H1 (cell line): Measurements from ENCODE around the gene GRAMD1C. TPM values are rescaled to one million over a fixed set of nuclear protein-coding genes. Genes with fewer than 3 reads are reported as not detected.
A peak's percentile ranks its signal among the peaks of the same experiment; 100 is the strongest.

Experiments used
- CTCF ChIA-PET: fragments of 300-600 bp; sonication (Branson Sonifier 250); formaldehyde crosslinking; loops from one replicate; lab custom pipeline; 2021; ENCODE audit not compliant: partially characterized antibody; lab: Charles Lee
- POLR2A ChIA-PET: fragments of 300-600 bp; sonication (Branson Sonifier 250); formaldehyde crosslinking; loops from one replicate; lab custom pipeline; 2021; ENCODE audit warnings: inconsistent platforms; ENCODE audit not compliant: partially characterized antibody; lab: Charles Lee
- DNase-seq, 2 experiments: peaks; one replicate each; pipeline versions ENCODE4 v3.0.0 to v3.0.0-alpha.2; 2010 to 2022; ENCODE audit warnings: low spot score in 2 of 2, low read depth in 1 of 2, mixed read lengths in 1 of 2
- FAIRE-seq: peaks from 2 replicates; lab custom pipeline; 2011; peaks lifted over from hg19 to GRCh38; lab: Jason Lieb, UNC
- H2AFZ ChIP-seq: 2 replicates; pipeline ENCODE4 v1.8.1; 2012; ENCODE audit warnings: low read length, inconsistent platforms
- H2AK5ac ChIP-seq: 2 replicates; pipeline ENCODE4 v1.6.1; 2013; ENCODE audit warnings: low read depth, low read length
- H2BK120ac ChIP-seq: replicated peaks from 2 replicates; pipeline ENCODE3; 2013; ENCODE audit warnings: low read depth, low read length, inconsistent platforms
- H2BK12ac ChIP-seq: 2 replicates; pipeline ENCODE4 v1.6.1; 2013; ENCODE audit warnings: low read depth, low read length
- H2BK15ac ChIP-seq: 2 replicates; pipeline ENCODE4 v1.6.1; 2013; ENCODE audit warnings: low read length
- H2BK20ac ChIP-seq: 2 replicates; pipeline ENCODE4 v1.6.1; 2013; ENCODE audit warnings: low read length
- H2BK5ac ChIP-seq: 2 replicates; pipeline ENCODE4 v1.6.1; 2013; ENCODE audit warnings: low read depth, low read length
- H3K14ac ChIP-seq: 2 replicates; pipeline ENCODE4 v1.6.1; 2013; ENCODE audit warnings: inconsistent platforms; ENCODE audit not compliant: insufficient read length
- H3K18ac ChIP-seq: 2 replicates; pipeline ENCODE4 v1.6.1; 2013; ENCODE audit warnings: low read length; ENCODE audit errors: extremely low read depth
- H3K23ac ChIP-seq: 2 replicates; pipeline ENCODE4 v1.6.1; 2013; ENCODE audit warnings: inconsistent platforms; ENCODE audit not compliant: insufficient read length
- H3K23me2 ChIP-seq: 2 replicates; pipeline ENCODE4 v1.6.1; 2013; ENCODE audit warnings: low read depth, low read length
- H3K27ac ChIP-seq: 2 replicates; pipeline ENCODE4 v1.6.1; 2011; ENCODE audit warnings: low read depth, low read length, inconsistent platforms
- H3K27me3 ChIP-seq, 4 experiments: replicated peaks in 1 of 4; 1 replicate in 1 of 4; 2 replicates in 3 of 4; pipeline versions ENCODE4 v1.6.1 to v1.8.1; 2011 to 2013; ENCODE audit warnings: low read length in 3 of 4, mild to moderate bottlenecking in 3 of 4, inconsistent platforms in 2 of 4, mixed read lengths in 2 of 4, moderate library complexity in 1 of 4; ENCODE audit not compliant: control insufficient read depth in 3 of 4, insufficient read depth in 3 of 4; ENCODE audit errors: extremely low read depth in 1 of 4
- H3K36me3 ChIP-seq, 4 experiments: 2 replicates each; pipeline versions ENCODE4 v1.6.1 to v1.8.1; 2011 to 2013; ENCODE audit warnings: mild to moderate bottlenecking in 4 of 4, low read length in 3 of 4, moderate library complexity in 2 of 4, control low read depth in 1 of 4, inconsistent platforms in 1 of 4; ENCODE audit not compliant: insufficient read depth in 4 of 4, control insufficient read depth in 2 of 4
- H3K4ac ChIP-seq: replicated peaks from 2 replicates; pipeline ENCODE3; 2013; ENCODE audit warnings: low read length, low read depth, mixed read lengths, inconsistent platforms; ENCODE audit not compliant: insufficient read length
- H3K4me1 ChIP-seq, 4 experiments: replicated peaks in 1 of 4; 1 replicate in 1 of 4; 2 replicates in 3 of 4; pipeline versions ENCODE4 v1.6.1 to v1.8.1; 2011 to 2013; ENCODE audit warnings: low read length in 3 of 4, inconsistent platforms in 2 of 4, mixed read lengths in 1 of 4; ENCODE audit not compliant: insufficient read depth in 4 of 4, control insufficient read depth in 3 of 4
- H3K4me2 ChIP-seq, 2 experiments: 2 replicates each; pipeline versions ENCODE4 v1.6.1 to v1.8.1; 2011 to 2013; ENCODE audit warnings: low read depth in 2 of 2, low read length in 2 of 2, control low read depth in 1 of 2, inconsistent platforms in 1 of 2, mild to moderate bottlenecking in 1 of 2; ENCODE audit not compliant: insufficient read depth in 1 of 2
- H3K4me3 ChIP-seq, 4 experiments: fragments of 200-600, 300-600 bp in 1 of 4; sonication (generic), shearing (Covaris generic), sonication (Bioruptor Twin) in 1 of 4; 2 replicates each; pipeline versions ENCODE4 v1.5.1 to v1.8.1; 2011 to 2016; ENCODE audit warnings: low read length in 4 of 4, low read depth in 3 of 4, control low read depth in 2 of 4, inconsistent platforms in 2 of 4, mild to moderate bottlenecking in 2 of 4, mixed read lengths in 1 of 4, moderate library complexity in 1 of 4; ENCODE audit not compliant: insufficient read depth in 2 of 4; ENCODE audit errors: extremely low read depth in 1 of 4
- H3K56ac ChIP-seq: replicated peaks from 2 replicates; pipeline ENCODE3; 2013; ENCODE audit warnings: low read depth, mild to moderate bottlenecking, mixed read lengths, low read length, inconsistent platforms; ENCODE audit not compliant: insufficient read length
- H3K79me1 ChIP-seq: 2 replicates; pipeline ENCODE4 v1.6.1; 2013; ENCODE audit warnings: low read depth, low read length, control low read depth
- H3K79me2 ChIP-seq, 2 experiments: 2 replicates each; pipeline versions ENCODE4 v1.6.1 to v1.8.1; 2012 to 2013; ENCODE audit warnings: low read length in 2 of 2, mild to moderate bottlenecking in 2 of 2, inconsistent platforms in 1 of 2; ENCODE audit not compliant: insufficient read depth in 2 of 2, control insufficient read depth in 1 of 2
- H3K9ac ChIP-seq, 4 experiments: replicated peaks in 1 of 4; 1 replicate in 1 of 4; 2 replicates in 3 of 4; pipeline versions ENCODE4 v1.6.1 to v1.8.1; 2011 to 2013; ENCODE audit warnings: low read depth in 3 of 4, low read length in 3 of 4, control low read depth in 2 of 4, mild to moderate bottlenecking in 2 of 4, moderate library complexity in 2 of 4, inconsistent platforms in 1 of 4; ENCODE audit errors: extremely low read depth in 1 of 4
- H3K9me3 ChIP-seq, 2 experiments: 2 replicates each; pipeline versions ENCODE4 v1.6.1 to v1.8.1; 2012 to 2013; ENCODE audit warnings: mild to moderate bottlenecking in 2 of 2, moderate library complexity in 2 of 2, control low read depth in 1 of 2, inconsistent platforms in 1 of 2, low read depth in 1 of 2, low read length in 1 of 2, mixed read lengths in 1 of 2; ENCODE audit not compliant: insufficient read depth in 2 of 2
- H4K20me1 ChIP-seq, 2 experiments: replicated peaks in 1 of 2; 2 replicates each; pipeline versions ENCODE3 to v1.8.1; 2011 to 2013; ENCODE audit warnings: inconsistent platforms in 2 of 2, low read length in 2 of 2, mild to moderate bottlenecking in 1 of 2; ENCODE audit not compliant: insufficient read depth in 2 of 2, control insufficient read depth in 1 of 2
- H4K5ac ChIP-seq: 2 replicates; pipeline ENCODE4 v1.6.1; 2013; ENCODE audit warnings: low read length, low read depth, mixed read lengths, inconsistent platforms; ENCODE audit not compliant: insufficient read length
- H4K8ac ChIP-seq: 2 replicates; pipeline ENCODE4 v1.8.0; 2013; ENCODE audit warnings: mild to moderate bottlenecking, moderate library complexity, low read length, inconsistent platforms; ENCODE audit not compliant: insufficient read depth; ENCODE audit errors: extremely low read depth
- H4K91ac ChIP-seq: replicated peaks from 2 replicates; pipeline ENCODE3; 2013; ENCODE audit warnings: low read length, mixed read lengths, inconsistent platforms; ENCODE audit not compliant: insufficient read length
- BRCA1 ChIP-seq: IDR thresholded peaks from 2 replicates; pipeline ENCODE4 v1.6.1; 2012; ENCODE audit warnings: low read depth, low read length, improper control_type of control experiment
- CEBPB ChIP-seq: IDR thresholded peaks from 2 replicates; pipeline ENCODE4 v1.6.1; 2012; ENCODE audit warnings: low read depth, low read length
- CHD1 ChIP-seq: IDR thresholded peaks from 2 replicates; pipeline ENCODE4 v1.6.1; 2012; ENCODE audit warnings: low read depth, low read length, improper control_type of control experiment
- JUN ChIP-seq: IDR thresholded peaks from 2 replicates; pipeline ENCODE4 v1.6.1; 2011; ENCODE audit warnings: low read depth, mild to moderate bottlenecking, improper control_type of control experiment, low read length
- NRF1 ChIP-seq: IDR thresholded peaks from 2 replicates; pipeline ENCODE4 v1.6.1; 2011; ENCODE audit warnings: mild to moderate bottlenecking, low read depth, low read length, improper control_type of control experiment
- SAP30 ChIP-seq: fragments of 300-600 bp; sonication (generic); IDR thresholded peaks from 2 replicates; pipeline ENCODE4 v1.7.1; 2012; ENCODE audit warnings: low read length, moderate library complexity, mild to moderate bottlenecking, inconsistent platforms; ENCODE audit not compliant: insufficient read depth, insufficient replicate concordance
- TAF7 ChIP-seq: optimal IDR thresholded peaks from 2 replicates; pipeline ENCODE3; 2011; ENCODE audit warnings: low read depth, mild to moderate bottlenecking, inconsistent platforms, low read length, moderate library complexity, borderline replicate concordance
- WGBS, 2 experiments: shearing (Covaris generic) in 1 of 2; methylation state at CpG; one replicate each; pipeline versions ENCODE4 v1.1.6 to v1.1.7; 2013 to 2015; ENCODE audit warnings: low lambda C conversion rate in 2 of 2, mixed read lengths in 2 of 2, inconsistent platforms in 1 of 2, low coverage in 1 of 2, missing lambda C conversion rate in 1 of 2; ENCODE audit not compliant: insufficient replicate concordance in 2 of 2, insufficient coverage in 1 of 2, insufficient read length in 1 of 2; ENCODE audit errors: extremely low coverage in 1 of 2, missing lambda C conversion rate in 1 of 2; 5-methylcytosine and 5-hydroxymethylcytosine counted together
- polyA plus RNA-seq, 7 experiments: library from polyadenylated mRNA; depleted of rRNA in 3 of 7; stranded (reverse) in 5 of 7; unstranded in 2 of 7; fragments of >200 nt in 5 of 7; fragments of 200-250 nt in 2 of 7; gene quantifications; 1 replicate in 5 of 7; 2 replicates in 1 of 7; 4 replicates in 1 of 7; pipeline versions ENCODE4 v1.2.1 to v1.2.3, GENCODE V29; 2011 to 2013; ENCODE audit warnings: missing spikeins in 2 of 7, mixed read lengths in 2 of 7
- total RNA-seq: library from RNA; stranded (reverse); fragmentation: NEBNext Ultra II Directional; extraction: Animal tissue kit (Norgen Biotek cat#: 25700); gene quantifications from 2 replicates; pipeline ENCODE4 v1.2.1, GENCODE V29; 2021
- TF ChIP-seq, protein P1 (sequence below): IDR thresholded peaks from 2 replicates; pipeline ENCODE4 v1.6.1; 2012; ENCODE audit warnings: low read length, inconsistent platforms
- TF ChIP-seq, protein P2 (sequence below): IDR thresholded peaks from 2 replicates; pipeline ENCODE4 v1.6.1; 2011; ENCODE audit warnings: low read length, improper control_type of control experiment

The GRAMD1C gene
- total and polyA plus RNA-seq, 2 of the 8 experiments (the other 6 are each of a cell fraction or from before 2014, with no cell fraction given), result 0.62 to 2.1 TPM

DNA sequence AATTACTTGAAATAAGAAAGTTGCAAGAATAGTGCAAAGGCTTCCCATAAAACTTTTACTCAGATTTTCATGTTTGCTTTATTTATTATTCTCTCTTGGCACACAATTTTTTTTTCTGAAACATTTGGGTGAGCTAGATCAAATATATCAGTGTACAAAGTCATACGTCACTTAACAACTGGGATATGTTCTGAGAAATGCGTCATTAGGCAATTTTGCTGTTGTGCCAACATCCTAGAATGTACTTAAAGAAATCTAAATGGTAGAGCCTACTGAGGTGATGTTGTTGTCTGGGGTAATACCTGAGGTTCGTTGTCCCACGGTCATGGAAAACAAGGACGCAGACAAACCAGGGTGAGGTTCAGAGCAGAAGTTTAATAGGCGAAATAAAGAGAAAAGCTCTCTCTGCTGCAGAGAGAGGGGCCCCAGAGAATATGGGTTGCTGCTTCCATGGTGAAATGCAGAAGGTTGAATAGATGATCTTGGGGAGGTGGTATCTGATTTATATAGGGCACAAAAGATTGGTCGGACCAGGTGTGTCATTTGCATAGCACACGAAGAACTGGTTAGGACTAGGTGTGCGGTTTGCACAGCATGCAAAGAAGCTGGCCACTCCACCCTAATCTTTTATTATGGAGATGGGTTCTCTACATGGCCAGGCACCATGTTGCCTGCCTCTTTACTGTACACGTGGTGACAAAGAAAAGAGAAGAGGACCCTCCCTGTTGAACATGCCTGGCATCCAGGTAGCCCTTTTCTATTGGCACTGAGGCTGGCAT is 8.8 kb upstream of the GRAMD1C start:
- no peaks in the 10 kb centered on the region for H3K27me3 ChIP-seq
- H3K18ac ChIP-seq, result no peak overlapping the region
- no peak overlapping the region for H3K14ac ChIP-seq
- H3K56ac ChIP-seq, result no peak overlapping the region
- no peaks in the 10 kb centered on the region for H3K79me2 ChIP-seq
- H3K4ac ChIP-seq, result no peak overlapping the region
- H4K91ac ChIP-seq, result no peak overlapping the region
- 0 out of 2 replicates have a peak overlapping the region, but pooled peaks have one; percentile 7 for H2BK12ac ChIP-seq
- H2BK5ac ChIP-seq, result no peak overlapping the region
- no peaks in the 10 kb centered on the region for H3K23me2 ChIP-seq
- no peak overlapping the region for H3K23ac ChIP-seq
- FAIRE-seq (no peak), DNase-seq (no peak)
- no peak overlapping the region for H2AFZ ChIP-seq
- no peak overlapping the region for H3K4me2 ChIP-seq
- no peak overlapping the region for H2AK5ac ChIP-seq
- H3K4me1 ChIP-seq, result peaks cover 0 to 6% (median 0%) of the 10 kb centered on the region in 4 experiments; a peak in 1 of 7 replicates
- H3K36me3 ChIP-seq, result no peaks in the 10 kb centered on the region
- H3K9me3 ChIP-seq, result no peaks in the 10 kb centered on the region
- no peak overlapping the region for H3K27ac ChIP-seq
- H3K79me1 ChIP-seq, result no peaks in the 10 kb centered on the region
- H3K9ac ChIP-seq, result no peak overlapping the region
- H4K8ac ChIP-seq, result no peak overlapping the region
- H2BK15ac ChIP-seq, result no peak overlapping the region
- no peak overlapping the region for H2BK120ac ChIP-seq
- 83% methylated on average over 10 of the region's 10 CpGs; no CpG with 5 or more reads in 1 of the 2 experiments for WGBS, 2 experiments
- H3K4me3 ChIP-seq, result no peak overlapping the region
- H2BK20ac ChIP-seq, result no peak overlapping the region
- ChIA-PET POLR2A (interaction anchor here (1.0 to 2.2 kb wide), 2 partner anchors 12 to 89 kb away, joined by 3 to 4 read pairs; no protein-coding TSS in a partner anchor), CTCF (interaction anchor here (0.7 to 2.6 kb wide), 4 partner anchors 9 to 65 kb away, joined by 3 to 8 read pairs (median 5); partner anchors contain the start of gene GRAMD1C)
- H4K20me1 ChIP-seq, result no peaks in the 10 kb centered on the region
- H4K5ac ChIP-seq, result no peak overlapping the region
- TF ChIP-seq, protein P1, sequence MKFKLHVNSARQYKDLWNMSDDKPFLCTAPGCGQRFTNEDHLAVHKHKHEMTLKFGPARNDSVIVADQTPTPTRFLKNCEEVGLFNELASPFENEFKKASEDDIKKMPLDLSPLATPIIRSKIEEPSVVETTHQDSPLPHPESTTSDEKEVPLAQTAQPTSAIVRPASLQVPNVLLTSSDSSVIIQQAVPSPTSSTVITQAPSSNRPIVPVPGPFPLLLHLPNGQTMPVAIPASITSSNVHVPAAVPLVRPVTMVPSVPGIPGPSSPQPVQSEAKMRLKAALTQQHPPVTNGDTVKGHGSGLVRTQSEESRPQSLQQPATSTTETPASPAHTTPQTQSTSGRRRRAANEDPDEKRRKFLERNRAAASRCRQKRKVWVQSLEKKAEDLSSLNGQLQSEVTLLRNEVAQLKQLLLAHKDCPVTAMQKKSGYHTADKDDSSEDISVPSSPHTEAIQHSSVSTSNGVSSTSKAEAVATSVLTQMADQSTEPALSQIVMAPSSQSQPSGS, result no peak
- TF ChIP-seq, protein P2, sequence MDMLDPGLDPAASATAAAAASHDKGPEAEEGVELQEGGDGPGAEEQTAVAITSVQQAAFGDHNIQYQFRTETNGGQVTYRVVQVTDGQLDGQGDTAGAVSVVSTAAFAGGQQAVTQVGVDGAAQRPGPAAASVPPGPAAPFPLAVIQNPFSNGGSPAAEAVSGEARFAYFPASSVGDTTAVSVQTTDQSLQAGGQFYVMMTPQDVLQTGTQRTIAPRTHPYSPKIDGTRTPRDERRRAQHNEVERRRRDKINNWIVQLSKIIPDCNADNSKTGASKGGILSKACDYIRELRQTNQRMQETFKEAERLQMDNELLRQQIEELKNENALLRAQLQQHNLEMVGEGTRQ, result no peak
- TF ChIP-seq TAF7, result no peak
- no peak for TF ChIP-seq JUN
- no peak for TF ChIP-seq NRF1
- no peak for TF ChIP-seq SAP30
- no peak for TF ChIP-seq CHD1
- no peak for TF ChIP-seq BRCA1
- TF ChIP-seq CEBPB, result no peak
